ENCODE measurements around the gene C5AR1. TPM values are rescaled to one million over a fixed set of nuclear protein-coding genes. Genes with fewer than 3 reads are reported as not detected.

The C5AR1 gene
- total and polyA plus RNA-seq, 9 of the 15 experiments (the other 6 are each of a cell fraction or from before 2014, with no cell fraction given): 0.06 to 1.6 (median 0.28) TPM; not detected in 3

GRCh38 chr19:47280183-47280797, 29.4 kb upstream of the C5AR1 start (continued):
- no peak for TF ChIP-seq FOXK2 (conservative IDR thresholded peaks at IDR 0.05 in 1 of 2, IDR thresholded peaks at IDR 0.05 in 1 of 2; ENCODE audit: low read depth in 2 of 2)
- no peak for TF ChIP-seq THRA (IDR thresholded peaks at IDR 0.05)
- TF ChIP-seq FOXM1 (IDR thresholded peaks at IDR 0.05; ENCODE audit: low read depth): no peak
- no peak for TF ChIP-seq FOXM1 (CRISPR knock-in tag; IDR thresholded peaks at IDR 0.05; ENCODE audit: low read depth)
- 0 out of 2 replicates have a peak, but pooled peaks have one; percentile 9 for TF ChIP-seq ZNF24 (IDR thresholded peaks at IDR 0.05)
- peak; percentile 81 for TF ChIP-seq GATA2 (CRISPR knock-in tag; IDR thresholded peaks at IDR 0.05)
- no peak for TF ChIP-seq TGIF2 (CRISPR knock-in tag; IDR thresholded peaks at IDR 0.05)
- no peak for TF ChIP-seq TAF7 (tag; IDR thresholded peaks at IDR 0.05)
- TF ChIP-seq CLOCK (CRISPR knock-in tag; IDR thresholded peaks at IDR 0.05; ENCODE audit: borderline replicate concordance): no peak
- no peak for TF ChIP-seq HNRNPLL (IDR thresholded peaks at IDR 0.05; ENCODE audit: low read depth, low read length, poor library complexity, severe bottlenecking)
- TF ChIP-seq RBM25 (IDR thresholded peaks at IDR 0.05; ENCODE audit: low read depth, low read length, severe bottlenecking): peak; percentile 52
- TF ChIP-seq RB1 (IDR thresholded peaks at IDR 0.05; ENCODE audit: low read depth): no peak
- TF ChIP-seq ZBTB33 (CRISPR knock-in tag; IDR thresholded peaks at IDR 0.05): peak; percentile 90
- no peak for TF ChIP-seq DPF2 (IDR thresholded peaks at IDR 0.05)
- TF ChIP-seq ZFX (CRISPR knock-in tag; IDR thresholded peaks at IDR 0.05): no peak
- no peak for TF ChIP-seq MXD1 (CRISPR knock-in tag; IDR thresholded peaks at IDR 0.05; ENCODE audit: borderline replicate concordance, poor library complexity, severe bottlenecking)
- TF ChIP-seq, protein P1, sequence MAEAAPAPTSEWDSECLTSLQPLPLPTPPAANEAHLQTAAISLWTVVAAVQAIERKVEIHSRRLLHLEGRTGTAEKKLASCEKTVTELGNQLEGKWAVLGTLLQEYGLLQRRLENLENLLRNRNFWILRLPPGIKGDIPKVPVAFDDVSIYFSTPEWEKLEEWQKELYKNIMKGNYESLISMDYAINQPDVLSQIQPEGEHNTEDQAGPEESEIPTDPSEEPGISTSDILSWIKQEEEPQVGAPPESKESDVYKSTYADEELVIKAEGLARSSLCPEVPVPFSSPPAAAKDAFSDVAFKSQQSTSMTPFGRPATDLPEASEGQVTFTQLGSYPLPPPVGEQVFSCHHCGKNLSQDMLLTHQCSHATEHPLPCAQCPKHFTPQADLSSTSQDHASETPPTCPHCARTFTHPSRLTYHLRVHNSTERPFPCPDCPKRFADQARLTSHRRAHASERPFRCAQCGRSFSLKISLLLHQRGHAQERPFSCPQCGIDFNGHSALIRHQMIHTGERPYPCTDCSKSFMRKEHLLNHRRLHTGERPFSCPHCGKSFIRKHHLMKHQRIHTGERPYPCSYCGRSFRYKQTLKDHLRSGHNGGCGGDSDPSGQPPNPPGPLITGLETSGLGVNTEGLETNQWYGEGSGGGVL (CRISPR knock-in tag; IDR thresholded peaks at IDR 0.05): no peak
- no peak for TF ChIP-seq ELF2 (CRISPR knock-in tag; IDR thresholded peaks at IDR 0.05)
- TF ChIP-seq LCOR (CRISPR knock-in tag; IDR thresholded peaks at IDR 0.05): 0 out of 2 replicates have a peak, but pooled peaks have one; percentile 33
- no peak for TF ChIP-seq STAT5A (IDR thresholded peaks at IDR 0.05; ENCODE audit: borderline replicate concordance, low read length)
- TF ChIP-seq SPI1 (IDR thresholded peaks at IDR 0.05; ENCODE audit: borderline replicate concordance, low read depth, low read length): no peak

Measured in K562 (cell line).